HG03175 (cell line): ENCODE data around the gene ZNF444.
A peak's percentile ranks its signal among the peaks of the same experiment; 100 is the strongest.
"Not testable (repeated sequence)": the region's sequence is repeated elsewhere in the genome, so short reads cannot be mapped to it uniquely, and the experiment has no call there.

Experiments used
- ATAC-seq: cut with Tn5 transposase; IDR thresholded peaks from one replicate; pipeline ENCODE4 v1.9.1; 2021; ENCODE audit warnings: mild to moderate bottlenecking, moderate library complexity; ENCODE audit not compliant: unreplicated experiment

ZNF444 gene

GRCh38 chr19:56140583-56141416 is at the start of gene ZNF444:
Gene ZNF444, plus strand, starts transcription at chr19:56141287. Its CDS starts 5,625 bp downstream, at chr19:56146912.
- ATAC-seq: peak; percentile 89

- ATAC-seq: no peak
These were observed 49.1 kb upstream of the ZNF444 start for GRCh38 chr19:56091751-56092546.

- no peak for ATAC-seq
These were observed 48.1 kb upstream of the ZNF444 start for GRCh38 chr19:56092685-56093631.

GRCh38 chr19:56094449-56094848 is 46.6 kb upstream of the ZNF444 start:
- ATAC-seq: no peak

GRCh38 chr19:56096665-56097064 is 44.4 kb upstream of the ZNF444 start:
- ATAC-seq: no peak

- no peak for ATAC-seq
These were observed 43.8 kb upstream of the ZNF444 start for GRCh38 chr19:56097306-56097705.

- no peak for ATAC-seq
These were observed 43.3 kb upstream of the ZNF444 start for GRCh38 chr19:56097776-56098175.

- not testable (repeated sequence) for ATAC-seq
These were observed 42.9 kb upstream of the ZNF444 start for GRCh38 chr19:56098237-56098636.

- no peak for ATAC-seq
These were observed 42.1 kb upstream of the ZNF444 start for GRCh38 chr19:56098731-56099568.

GRCh38 chr19:56099638-56100539 is 41.2 kb upstream of the ZNF444 start:
- ATAC-seq: no peak

GRCh38 chr19:56101095-56101494 is 40.0 kb upstream of the ZNF444 start:
- ATAC-seq: no peak

- ATAC-seq: no peak
These were observed 39.1 kb upstream of the ZNF444 start for GRCh38 chr19:56101746-56102535.

- no peak for ATAC-seq
These were observed 38.0 kb upstream of the ZNF444 start for GRCh38 chr19:56103027-56103614.

GRCh38 chr19:56104423-56104822 is 36.7 kb upstream of the ZNF444 start:
- ATAC-seq: no peak

GRCh38 chr19:56105090-56105701 is 35.9 kb upstream of the ZNF444 start:
- no peak for ATAC-seq

GRCh38 chr19:56105831-56106396 is 35.2 kb upstream of the ZNF444 start:
- not testable (repeated sequence) for ATAC-seq

GRCh38 chr19:56106397-56106849 is 34.7 kb upstream of the ZNF444 start:
- ATAC-seq: no peak
